A549 (cell line): ENCODE data around the gene ADGRG6. TPM values are rescaled to one million over a fixed set of nuclear protein-coding genes. Genes with fewer than 3 reads are reported as not detected.

Source experiments
- ATAC-seq, 2 experiments: fragments of 200-7000 bp in 1 of 2; fragments of >200 bp in 1 of 2; cut with Nextera tagmentation in 1 of 2; cut with Tn5 transposase in 1 of 2; 3 replicates each; pipeline versions ENCODE4 v1.8.0 to v1.9.1; 2018 to 2020; ENCODE audit warnings: mild to moderate bottlenecking in 1 of 2, moderate library complexity in 1 of 2
- CTCF ChIA-PET: fragments of 300-600 bp; sonication (Branson Sonifier 250); formaldehyde crosslinking; extraction: SDS; loops from one replicate; lab custom pipeline; 2021; ENCODE audit warnings: antibody characterized with exemption, inconsistent platforms; lab: Yijun Ruan, JAX
- POLR2A ChIA-PET: fragments of 350-600 bp; formaldehyde crosslinking; extraction: SDS; loops from one replicate; lab custom pipeline; 2021; ENCODE audit warnings: antibody characterized with exemption, inconsistent platforms; lab: Yijun Ruan, JAX
- DNase-seq, 2 experiments: peaks; one replicate each; pipeline versions ENCODE4 v3.0.0 to v3.0.0-alpha.2; 2011 to 2016; ENCODE audit warnings: low read depth in 1 of 2, low spot score in 1 of 2
- FAIRE-seq: peaks from 2 replicates; lab custom pipeline; 2011; peaks lifted over from hg19 to GRCh38; lab: Jason Lieb, UNC
- H3K27ac ChIP-seq, 2 experiments: fragments of >200 bp; sonication (Bioruptor Twin); formaldehyde crosslinking; 3 replicates each; pipeline ENCODE4 v1.5.1; 2016 to 2017
- H3K4me1 ChIP-seq: fragments of >200 bp; sonication (Bioruptor Twin); formaldehyde crosslinking; 3 replicates; pipeline ENCODE4 v1.6.1; 2016
- H3K4me2 ChIP-seq: fragments of >200 bp; sonication (Bioruptor Twin); formaldehyde crosslinking; 3 replicates; pipeline ENCODE4 v1.6.1; 2016
- H3K4me3 ChIP-seq: fragments of >200 bp; sonication (Bioruptor Twin); formaldehyde crosslinking; 3 replicates; pipeline ENCODE4 v1.5.1; 2016
- H3K9me3 ChIP-seq: fragments of >200 bp; sonication (Bioruptor Twin); formaldehyde crosslinking; 3 replicates; pipeline ENCODE4 v1.6.1; 2016
- CBX2 ChIP-seq: fragments of 200-600 bp; sonication (generic); IDR thresholded peaks from 2 replicates; pipeline ENCODE4 v1.6.1; 2016; ENCODE audit warnings: low read depth, mild to moderate bottlenecking, borderline replicate concordance
- CBX8 ChIP-seq: fragments of 200-600 bp; sonication (generic); IDR thresholded peaks from 2 replicates; pipeline ENCODE4 v1.6.1; 2016
- CHD4 ChIP-seq: fragments of 200-600 bp; sonication (generic); IDR thresholded peaks from 2 replicates; pipeline ENCODE4 v1.6.1; 2016; ENCODE audit warnings: antibody characterized with exemption, mild to moderate bottlenecking, borderline replicate concordance
- EP300 ChIP-seq, 2 experiments: fragments of >200 bp; sonication (Bioruptor Twin); formaldehyde crosslinking; IDR thresholded peaks; 2 replicates in 1 of 2; 3 replicates in 1 of 2; pipeline ENCODE4 v1.6.1; 2016 to 2017
- FOSB ChIP-seq: fragments of 250-450 bp; sonication (Bioruptor Pico); IDR thresholded peaks from 2 replicates; pipeline ENCODE4 v1.5.0; 2020; ENCODE audit warnings: mild to moderate bottlenecking, moderate library complexity
- FOSL2 ChIP-seq, 2 experiments: fragments of 450-650 bp in 1 of 2; fragments of >200 bp in 1 of 2; sonication (Bioruptor Twin) in 1 of 2; formaldehyde crosslinking; IDR thresholded peaks; 2 replicates each; pipeline versions ENCODE4 v1.5.0 to v1.6.1; 2016 to 2020; ENCODE audit warnings: mild to moderate bottlenecking in 1 of 2, moderate library complexity in 1 of 2
- FOXS1 ChIP-seq: fragments of 250-450 bp; sonication (Bioruptor Pico); IDR thresholded peaks from 2 replicates; pipeline ENCODE4 v1.5.0; 2020; ENCODE audit warnings: mild to moderate bottlenecking, moderate library complexity
- HEYL ChIP-seq: fragments of 250-450 bp; sonication (Bioruptor Pico); IDR thresholded peaks from 2 replicates; pipeline ENCODE4 v1.8.0; 2021; ENCODE audit warnings: mild to moderate bottlenecking, moderate library complexity
- KDM5A ChIP-seq: fragments of 200-600 bp; sonication (generic); IDR thresholded peaks from 2 replicates; pipeline ENCODE4 v1.6.1; 2016; ENCODE audit warnings: antibody characterized with exemption, mild to moderate bottlenecking
- MAZ ChIP-seq: fragments of 150-350 bp; IDR thresholded peaks from 2 replicates; pipeline ENCODE4 v1.6.1; 2014; ENCODE audit warnings: antibody characterized with exemption, low read depth, low read length, borderline replicate concordance
- NFE2L2 ChIP-seq: fragments of 150-350 bp; conservative IDR thresholded peaks from 2 replicates; pipeline ENCODE4 v1.6.1; 2014; ENCODE audit warnings: low read length
- NR3C1 ChIP-seq: fragments of >200 bp; sonication (Bioruptor Twin); formaldehyde crosslinking; IDR thresholded peaks from 3 replicates; pipeline ENCODE4 v1.6.1; 2017
- PHF8 ChIP-seq: fragments of 200-600 bp; sonication (generic); IDR thresholded peaks from 2 replicates; pipeline ENCODE4 v1.6.1; 2016; ENCODE audit warnings: low read depth, mild to moderate bottlenecking, antibody characterized with exemption, moderate library complexity, borderline replicate concordance
- POLR2A ChIP-seq: IDR thresholded peaks from 2 replicates; pipeline ENCODE4 v1.6.1; 2012; ENCODE audit warnings: mild to moderate bottlenecking, low read length
- POLR2AphosphoS2 ChIP-seq: conservative IDR thresholded peaks from 2 replicates; pipeline ENCODE4 v1.6.1; 2012; ENCODE audit warnings: low read length, improper control_type of control experiment, inconsistent platforms
- RARB ChIP-seq: fragments of 250-450 bp; sonication (Bioruptor Pico); IDR thresholded peaks from 2 replicates; pipeline ENCODE4 v1.8.0; 2021; ENCODE audit warnings: mild to moderate bottlenecking, moderate library complexity
- RNF2 ChIP-seq: fragments of 200-600 bp; sonication (generic); IDR thresholded peaks from 2 replicates; pipeline ENCODE4 v1.6.1; 2016; ENCODE audit warnings: low read depth, mild to moderate bottlenecking, antibody characterized with exemption, moderate library complexity, borderline replicate concordance
- SMC3 ChIP-seq: fragments of >200 bp; sonication (Bioruptor Twin); formaldehyde crosslinking; IDR thresholded peaks from 3 replicates; pipeline ENCODE4 v1.6.1; 2018; ENCODE audit warnings: inconsistent platforms
- ZC3H11A ChIP-seq: fragments of 450-650 bp; IDR thresholded peaks from 2 replicates; pipeline ENCODE4 v1.6.1; 2014; ENCODE audit warnings: antibody characterized with exemption, mild to moderate bottlenecking
- ZFP36 ChIP-seq: fragments of 450-650 bp; IDR thresholded peaks from 2 replicates; pipeline ENCODE4 v1.6.1; 2014; ENCODE audit warnings: borderline replicate concordance; ENCODE audit not compliant: partially characterized antibody
- ZSCAN20 ChIP-seq: fragments of 250-450 bp; sonication (Bioruptor Pico); IDR thresholded peaks from 2 replicates; pipeline ENCODE4 v1.8.0; 2022; ENCODE audit warnings: mild to moderate bottlenecking, moderate library complexity
- WGBS: methylation state at CpG from one replicate; pipeline ENCODE4 v1.1.6; 2017; ENCODE audit errors: missing lambda C conversion rate; 5-methylcytosine and 5-hydroxymethylcytosine counted together
- polyA plus RNA-seq, 4 experiments: library from polyadenylated mRNA; depleted of rRNA in 3 of 4; stranded (reverse); fragments of >200 nt; fragmentation: RNase III in 1 of 4; extraction: RNeasy Plus Mini Kit Qiagen cat#74134 plus additional on column Dnase treatment in 1 of 4; gene quantifications; 2 replicates in 3 of 4; 3 replicates in 1 of 4; pipeline ENCODE4 v1.2.3, GENCODE V29; 2011 to 2017
- TF ChIP-seq, protein P1 (sequence below): fragments of >200 bp; sonication (Bioruptor Twin); formaldehyde crosslinking; IDR thresholded peaks from 3 replicates; pipeline ENCODE4 v1.6.1; 2016
- TF ChIP-seq, protein P2 (sequence below): fragments of 150-350 bp; IDR thresholded peaks from 2 replicates; pipeline ENCODE4 v1.6.1; 2014; ENCODE audit warnings: low read depth, mild to moderate bottlenecking, low read length
- TF ChIP-seq, protein P3 (sequence below): fragments of 200-600 bp; sonication (generic); IDR thresholded peaks from 2 replicates; pipeline ENCODE4 v1.6.1; 2016; ENCODE audit warnings: antibody characterized with exemption, mild to moderate bottlenecking, moderate library complexity
- TF ChIP-seq, protein P4 (sequence below): fragments of >200 bp; sonication (Bioruptor Twin); formaldehyde crosslinking; IDR thresholded peaks from 3 replicates; pipeline ENCODE4 v1.5.1; 2016

Gene ADGRG6
- polyA plus RNA-seq, 2 of the 4 experiments (the other 2 are of a cell fraction) = 55.4 to 181 TPM

DNA sequence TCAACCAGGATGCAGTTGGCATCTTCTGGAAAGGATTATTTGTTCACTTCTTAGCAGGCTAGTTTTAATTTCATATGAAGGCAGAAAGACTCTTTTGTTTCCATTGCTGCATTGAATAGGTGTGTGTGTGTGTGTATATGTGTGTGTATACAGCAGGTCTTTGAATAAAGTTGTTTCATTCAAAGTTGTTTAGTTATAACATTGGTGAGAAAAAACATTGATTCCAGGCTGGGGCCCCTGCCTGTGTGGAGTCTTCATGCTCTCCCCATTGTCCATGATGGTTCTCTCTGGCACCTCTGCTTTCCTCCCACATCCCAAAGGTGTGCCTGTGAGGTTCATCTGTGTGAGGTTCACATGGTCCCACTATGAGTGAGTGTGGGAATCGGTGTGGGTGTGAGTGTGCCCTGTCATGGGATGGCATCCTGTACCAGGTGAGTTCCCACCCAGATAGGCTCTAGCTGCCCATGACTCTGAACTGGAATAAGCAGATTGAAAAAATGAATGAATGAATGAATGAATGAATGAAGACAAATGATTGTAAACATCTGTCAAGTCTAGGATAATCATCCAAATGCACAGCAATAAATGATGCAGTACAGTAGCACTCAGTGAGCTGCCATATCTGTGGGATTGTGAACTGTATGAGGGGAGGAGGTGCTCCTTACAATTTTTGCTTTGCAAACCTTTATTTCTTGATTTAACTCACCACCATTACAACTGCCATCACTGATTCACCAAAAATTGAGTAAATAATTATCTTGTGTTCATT lies 156.0 kb downstream of the ADGRG6 start:
- no peak overlapping the region for H3K4me2 ChIP-seq
- H3K4me1 ChIP-seq = no peaks in the 10 kb centered on the region
- FAIRE-seq (no peak), DNase-seq (no peak), ATAC-seq (peak in 1 of 2 experiments; percentile 18; a peak in 3 of 6 replicates)
- CTCF ChIA-PET = no interaction called here
- H3K9me3 ChIP-seq = peaks cover 16% of the 10 kb centered on the region; the same call in 2 of the 3 replicates
- 92% methylated on average over 1 of the region's 1 CpG for WGBS
- POLR2A ChIA-PET = no interaction called here
- no peak overlapping the region for H3K27ac ChIP-seq
- no peak overlapping the region for H3K4me3 ChIP-seq
- TF ChIP-seq CHD4 (no peak), CBX8 (no peak), SMC3 (no peak), FOSL2 (IDR thresholded peaks at IDR 0.05) (no peak), FOSL2 (CRISPR knock-in tag; IDR thresholded peaks at IDR 0.05) (no peak), FOXS1 (CRISPR knock-in tag) (no peak), RARB (CRISPR knock-in tag) (no peak), RNF2 (no peak), ZC3H11A (no peak)
- TF ChIP-seq, protein P1, sequence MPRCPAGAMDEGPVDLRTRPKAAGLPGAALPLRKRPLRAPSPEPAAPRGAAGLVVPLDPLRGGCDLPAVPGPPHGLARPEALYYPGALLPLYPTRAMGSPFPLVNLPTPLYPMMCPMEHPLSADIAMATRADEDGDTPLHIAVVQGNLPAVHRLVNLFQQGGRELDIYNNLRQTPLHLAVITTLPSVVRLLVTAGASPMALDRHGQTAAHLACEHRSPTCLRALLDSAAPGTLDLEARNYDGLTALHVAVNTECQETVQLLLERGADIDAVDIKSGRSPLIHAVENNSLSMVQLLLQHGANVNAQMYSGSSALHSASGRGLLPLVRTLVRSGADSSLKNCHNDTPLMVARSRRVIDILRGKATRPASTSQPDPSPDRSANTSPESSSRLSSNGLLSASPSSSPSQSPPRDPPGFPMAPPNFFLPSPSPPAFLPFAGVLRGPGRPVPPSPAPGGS = no peak
- TF ChIP-seq, protein P2, sequence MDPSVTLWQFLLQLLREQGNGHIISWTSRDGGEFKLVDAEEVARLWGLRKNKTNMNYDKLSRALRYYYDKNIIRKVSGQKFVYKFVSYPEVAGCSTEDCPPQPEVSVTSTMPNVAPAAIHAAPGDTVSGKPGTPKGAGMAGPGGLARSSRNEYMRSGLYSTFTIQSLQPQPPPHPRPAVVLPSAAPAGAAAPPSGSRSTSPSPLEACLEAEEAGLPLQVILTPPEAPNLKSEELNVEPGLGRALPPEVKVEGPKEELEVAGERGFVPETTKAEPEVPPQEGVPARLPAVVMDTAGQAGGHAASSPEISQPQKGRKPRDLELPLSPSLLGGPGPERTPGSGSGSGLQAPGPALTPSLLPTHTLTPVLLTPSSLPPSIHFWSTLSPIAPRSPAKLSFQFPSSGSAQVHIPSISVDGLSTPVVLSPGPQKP = no peak

DNA sequence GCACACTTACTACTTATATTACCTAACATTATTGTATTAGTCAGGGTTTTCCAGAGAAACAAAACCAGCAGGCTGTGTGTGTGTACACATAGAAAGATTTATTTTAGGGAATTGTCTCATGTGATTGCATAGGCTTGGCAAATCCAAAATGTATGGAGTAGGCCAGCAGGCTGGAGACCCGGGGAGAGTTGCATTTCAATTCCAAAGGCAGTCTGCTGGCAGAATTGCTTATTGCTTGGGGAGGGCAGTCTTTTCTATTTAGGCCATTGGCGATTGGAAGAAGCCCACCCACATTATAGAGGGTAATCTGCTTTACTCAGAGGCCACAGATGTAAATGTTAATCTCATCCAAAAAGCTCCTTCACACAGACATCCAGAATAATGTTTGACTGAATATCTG lies 157.0 kb downstream of the ADGRG6 start:
- ChIA-PET CTCF (interaction anchor here (2.0 kb wide), 1 partner anchor 15 kb away, joined by 5 read pairs; no protein-coding TSS in a partner anchor), POLR2A (no interaction called here)

More for the DNA sequence above, 157.0 kb downstream of the ADGRG6 start:
- ATAC-seq = no peak
- no peak for DNase-seq
- TF ChIP-seq, protein P3, sequence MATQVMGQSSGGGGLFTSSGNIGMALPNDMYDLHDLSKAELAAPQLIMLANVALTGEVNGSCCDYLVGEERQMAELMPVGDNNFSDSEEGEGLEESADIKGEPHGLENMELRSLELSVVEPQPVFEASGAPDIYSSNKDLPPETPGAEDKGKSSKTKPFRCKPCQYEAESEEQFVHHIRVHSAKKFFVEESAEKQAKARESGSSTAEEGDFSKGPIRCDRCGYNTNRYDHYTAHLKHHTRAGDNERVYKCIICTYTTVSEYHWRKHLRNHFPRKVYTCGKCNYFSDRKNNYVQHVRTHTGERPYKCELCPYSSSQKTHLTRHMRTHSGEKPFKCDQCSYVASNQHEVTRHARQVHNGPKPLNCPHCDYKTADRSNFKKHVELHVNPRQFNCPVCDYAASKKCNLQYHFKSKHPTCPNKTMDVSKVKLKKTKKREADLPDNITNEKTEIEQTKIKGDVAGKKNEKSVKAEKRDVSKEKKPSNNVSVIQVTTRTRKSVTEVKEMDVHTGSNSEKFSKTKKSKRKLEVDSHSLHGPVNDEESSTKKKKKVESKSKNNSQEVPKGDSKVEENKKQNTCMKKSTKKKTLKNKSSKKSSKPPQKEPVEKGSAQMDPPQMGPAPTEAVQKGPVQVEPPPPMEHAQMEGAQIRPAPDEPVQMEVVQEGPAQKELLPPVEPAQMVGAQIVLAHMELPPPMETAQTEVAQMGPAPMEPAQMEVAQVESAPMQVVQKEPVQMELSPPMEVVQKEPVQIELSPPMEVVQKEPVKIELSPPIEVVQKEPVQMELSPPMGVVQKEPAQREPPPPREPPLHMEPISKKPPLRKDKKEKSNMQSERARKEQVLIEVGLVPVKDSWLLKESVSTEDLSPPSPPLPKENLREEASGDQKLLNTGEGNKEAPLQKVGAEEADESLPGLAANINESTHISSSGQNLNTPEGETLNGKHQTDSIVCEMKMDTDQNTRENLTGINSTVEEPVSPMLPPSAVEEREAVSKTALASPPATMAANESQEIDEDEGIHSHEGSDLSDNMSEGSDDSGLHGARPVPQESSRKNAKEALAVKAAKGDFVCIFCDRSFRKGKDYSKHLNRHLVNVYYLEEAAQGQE = no peak
- TF ChIP-seq MAZ = no peak
- TF ChIP-seq CBX2 = no peak
- no peak for TF ChIP-seq PHF8
- no peak for TF ChIP-seq ZFP36
- TF ChIP-seq, protein P4, sequence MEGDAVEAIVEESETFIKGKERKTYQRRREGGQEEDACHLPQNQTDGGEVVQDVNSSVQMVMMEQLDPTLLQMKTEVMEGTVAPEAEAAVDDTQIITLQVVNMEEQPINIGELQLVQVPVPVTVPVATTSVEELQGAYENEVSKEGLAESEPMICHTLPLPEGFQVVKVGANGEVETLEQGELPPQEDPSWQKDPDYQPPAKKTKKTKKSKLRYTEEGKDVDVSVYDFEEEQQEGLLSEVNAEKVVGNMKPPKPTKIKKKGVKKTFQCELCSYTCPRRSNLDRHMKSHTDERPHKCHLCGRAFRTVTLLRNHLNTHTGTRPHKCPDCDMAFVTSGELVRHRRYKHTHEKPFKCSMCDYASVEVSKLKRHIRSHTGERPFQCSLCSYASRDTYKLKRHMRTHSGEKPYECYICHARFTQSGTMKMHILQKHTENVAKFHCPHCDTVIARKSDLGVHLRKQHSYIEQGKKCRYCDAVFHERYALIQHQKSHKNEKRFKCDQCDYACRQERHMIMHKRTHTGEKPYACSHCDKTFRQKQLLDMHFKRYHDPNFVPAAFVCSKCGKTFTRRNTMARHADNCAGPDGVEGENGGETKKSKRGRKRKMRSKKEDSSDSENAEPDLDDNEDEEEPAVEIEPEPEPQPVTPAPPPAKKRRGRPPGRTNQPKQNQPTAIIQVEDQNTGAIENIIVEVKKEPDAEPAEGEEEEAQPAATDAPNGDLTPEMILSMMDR = no peak
- no peak for TF ChIP-seq HEYL (CRISPR knock-in tag)
- no peak for TF ChIP-seq NFE2L2
- no peak for TF ChIP-seq POLR2A
- no peak for TF ChIP-seq CBX8
- no peak for TF ChIP-seq KDM5A
- TF ChIP-seq ZC3H11A = no peak
- no peak for TF ChIP-seq NR3C1
- TF ChIP-seq, protein P2 = no peak
- no peak for TF ChIP-seq FOSB (CRISPR knock-in tag)
- TF ChIP-seq FOXS1 (CRISPR knock-in tag) = no peak
- no peak for TF ChIP-seq ZSCAN20
- TF ChIP-seq POLR2AphosphoS2 = no peak
- no peak for TF ChIP-seq EP300 (IDR thresholded peaks at IDR 0.05)
- peaks cover 16% of the 10 kb centered on the region; the same call in 2 of the 3 replicates for H3K9me3 ChIP-seq
- FAIRE-seq = no peak
- H3K4me1 ChIP-seq = no peaks in the 10 kb centered on the region
- H3K4me2 ChIP-seq = no peak overlapping the region
- WGBS = 72% methylated on average over 2 of the region's 2 CpGs
- H3K4me3 ChIP-seq = no peak overlapping the region
- no peak overlapping the region for H3K27ac ChIP-seq
